Esophagus squamous epithelium (tissue), 4 donors: ENCODE results near the gene ZNF414.

Source experiments
- CTCF ChIP-seq, 6 experiments: fragments of 450-650 bp in 4 of 6; fragments of 200-600 bp in 2 of 6; sonication (generic) in 2 of 6; IDR thresholded peaks; one replicate each; pipeline ENCODE4 v1.5.1; 2016 to 2019; ENCODE audit warnings: antibody characterized with exemption in 6 of 6, mild to moderate bottlenecking in 4 of 6, moderate library complexity in 4 of 6
- POLR2A ChIP-seq, 4 donors: fragments of 450-650 bp; IDR thresholded peaks; one replicate each; pipeline ENCODE4 v1.6.1; 2017; ENCODE audit warnings: antibody characterized with exemption in 4 of 4, mild to moderate bottlenecking in 4 of 4, moderate library complexity in 3 of 4

DNA sequence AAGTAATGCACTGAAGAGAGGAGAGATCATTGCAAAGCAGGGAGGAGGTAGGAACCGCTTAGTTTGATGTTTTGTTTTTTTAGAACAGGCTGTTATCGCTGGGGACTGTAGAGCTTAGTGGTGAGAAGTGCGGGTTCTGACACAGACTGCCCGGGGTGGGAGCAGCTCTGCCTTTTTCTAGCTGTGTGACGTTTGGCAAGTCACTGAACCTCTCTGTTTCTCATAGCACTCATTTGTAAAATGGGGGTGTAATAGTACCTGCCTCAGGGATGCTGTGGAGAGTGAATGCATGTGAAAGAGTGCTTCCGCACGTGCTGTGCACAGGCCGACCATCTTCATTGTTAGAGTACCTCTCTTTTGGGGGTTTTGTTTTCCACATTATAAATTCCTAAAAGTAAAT, 30.8 kb downstream of the ZNF414 start:
- no peak for TF ChIP-seq POLR2A (IDR thresholded peaks at IDR 0.05)
- TF ChIP-seq CTCF (IDR thresholded peaks at IDR 0.05): no peak
